ENCODE results near the gene RALGPS2. TPM values are rescaled to one million over a fixed set of nuclear protein-coding genes. Genes with fewer than 3 reads are reported as not detected.

The RALGPS2 gene
- total and polyA plus RNA-seq, 2 of the 8 experiments (the other 6 are each of a cell fraction or from before 2014, with no cell fraction given) = 6.7 to 38.0 TPM

- TF ChIP-seq EGR1 (IDR thresholded peaks at IDR 0.05; ENCODE audit: borderline replicate concordance, low read depth, low read length) = no peak
- no peak for TF ChIP-seq CBX5 (IDR thresholded peaks at IDR 0.05; ENCODE audit: low read depth, low read length)
Observed at GRCh38 chr1:178683291-178683690, 41.8 kb upstream of the RALGPS2 start (continued).
